NCI-H2107 treated with DMSO at 0.1 percent for 48 hours (cell line): ENCODE measurements around the gene ABHD12.

Source experiments
- DNase-seq: peaks from one replicate; lab custom pipeline; 2025; ENCODE audit not compliant: unreplicated experiment; lab: John Stamatoyannopoulos, UW

ABHD12 gene

GRCh38 chr20:25258828-25259227 is 131.8 kb downstream of the ABHD12 start:
- DNase-seq = no peak

GRCh38 chr20:25258476-25258805 is 132.2 kb downstream of the ABHD12 start:
- DNase-seq = no peak

- DNase-seq = no peak
These were observed 132.7 kb downstream of the ABHD12 start for GRCh38 chr20:25257756-25258475.

GRCh38 chr20:25257130-25257529 is 133.5 kb downstream of the ABHD12 start:
- DNase-seq = no peak

- DNase-seq = no peak
These were observed 134.3 kb downstream of the ABHD12 start for GRCh38 chr20:25256226-25256859.

- DNase-seq = no peak
These were observed 135.5 kb downstream of the ABHD12 start for GRCh38 chr20:25254986-25255680.

- DNase-seq = no peak
These were observed 136.1 kb downstream of the ABHD12 start for GRCh38 chr20:25254571-25254970.

- DNase-seq = no peak
These were observed 136.9 kb downstream of the ABHD12 start for GRCh38 chr20:25253606-25254275.

GRCh38 chr20:25252686-25253421 is 137.8 kb downstream of the ABHD12 start:
- DNase-seq = peak; percentile 68

- DNase-seq = no peak
These were observed 138.4 kb downstream of the ABHD12 start for GRCh38 chr20:25252230-25252651.

- no peak for DNase-seq
These were observed 139.1 kb downstream of the ABHD12 start for GRCh38 chr20:25251558-25251957.

- no peak for DNase-seq
These were observed 139.6 kb downstream of the ABHD12 start for GRCh38 chr20:25251019-25251418.

- no peak for DNase-seq
These were observed 140.1 kb downstream of the ABHD12 start for GRCh38 chr20:25250508-25250907.
